HFFc6 (cell line): ENCODE measurements around the gene PRC1. TPM values are rescaled to one million over a fixed set of nuclear protein-coding genes. Genes with fewer than 3 reads are reported as not detected.

Experiments used
- DNase-seq: peaks from one replicate; pipeline ENCODE4 v3.0.0-alpha.2; 2018
- H3K27ac Mint-ChIP-seq: 2 replicates; pipeline ENCODE4 v1.8.0; 2020; ENCODE audit warnings: mild to moderate bottlenecking, mixed read lengths
- H3K27me3 Mint-ChIP-seq: 2 replicates; pipeline ENCODE4 v1.8.0; 2021; ENCODE audit warnings: mild to moderate bottlenecking, moderate library complexity, mixed read lengths; ENCODE audit not compliant: insufficient read depth
- H3K36me3 Mint-ChIP-seq: 2 replicates; pipeline ENCODE4 v1.8.0; 2021; ENCODE audit warnings: low read depth, mixed read lengths
- H3K4me1 Mint-ChIP-seq: 2 replicates; pipeline ENCODE4 v1.8.0; 2020; ENCODE audit warnings: low read depth, mixed read lengths
- H3K4me3 Mint-ChIP-seq: 2 replicates; pipeline ENCODE4 v1.8.0; 2020; ENCODE audit warnings: mild to moderate bottlenecking, moderate library complexity, mixed read lengths
- H3K9me3 Mint-ChIP-seq: 2 replicates; pipeline ENCODE4 v1.8.0; 2020; ENCODE audit warnings: mild to moderate bottlenecking, mixed read lengths
- total RNA-seq, 6 experiments: library from RNA; stranded (reverse); fragmentation: NEBNext Ultra II Directional; extraction: Animal tissue kit (Norgen Biotek cat#: 25700); gene quantifications; 2 replicates in 1 of 6; 3 replicates in 5 of 6; pipeline ENCODE4 v1.2.3, GENCODE V29; 2021
- TF ChIP-seq, protein P1 (sequence below): fragments of 200-600 bp; sonication (generic); IDR thresholded peaks from 2 replicates; pipeline ENCODE4 v1.5.0; 2021; ENCODE audit warnings: antibody characterized with exemption, mild to moderate bottlenecking

Gene PRC1
- total RNA-seq, 6 experiments from 2014 or later, result 85.5 to 210 (median 189) TPM

DNA sequence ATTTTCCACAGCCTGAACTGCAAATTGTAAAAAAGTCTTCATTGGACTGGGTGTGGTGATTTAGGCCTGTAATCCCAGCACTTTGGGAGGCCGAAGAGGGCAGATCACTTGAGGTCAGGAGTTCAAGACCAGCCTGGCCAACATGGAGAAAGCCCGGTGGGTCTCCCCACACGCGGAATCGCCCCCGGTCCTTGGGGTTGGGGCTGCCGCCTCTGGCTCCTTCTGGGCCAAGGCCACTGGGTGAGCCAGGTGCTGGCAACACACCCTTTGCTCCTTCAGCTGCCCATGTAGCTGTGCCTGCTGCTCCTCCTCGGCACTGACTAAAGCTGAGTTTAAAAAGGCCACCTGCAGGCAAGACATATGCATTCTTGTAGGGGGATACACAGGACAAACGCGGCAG is 37.5 kb upstream of the PRC1 start:
- TF ChIP-seq, protein P1, sequence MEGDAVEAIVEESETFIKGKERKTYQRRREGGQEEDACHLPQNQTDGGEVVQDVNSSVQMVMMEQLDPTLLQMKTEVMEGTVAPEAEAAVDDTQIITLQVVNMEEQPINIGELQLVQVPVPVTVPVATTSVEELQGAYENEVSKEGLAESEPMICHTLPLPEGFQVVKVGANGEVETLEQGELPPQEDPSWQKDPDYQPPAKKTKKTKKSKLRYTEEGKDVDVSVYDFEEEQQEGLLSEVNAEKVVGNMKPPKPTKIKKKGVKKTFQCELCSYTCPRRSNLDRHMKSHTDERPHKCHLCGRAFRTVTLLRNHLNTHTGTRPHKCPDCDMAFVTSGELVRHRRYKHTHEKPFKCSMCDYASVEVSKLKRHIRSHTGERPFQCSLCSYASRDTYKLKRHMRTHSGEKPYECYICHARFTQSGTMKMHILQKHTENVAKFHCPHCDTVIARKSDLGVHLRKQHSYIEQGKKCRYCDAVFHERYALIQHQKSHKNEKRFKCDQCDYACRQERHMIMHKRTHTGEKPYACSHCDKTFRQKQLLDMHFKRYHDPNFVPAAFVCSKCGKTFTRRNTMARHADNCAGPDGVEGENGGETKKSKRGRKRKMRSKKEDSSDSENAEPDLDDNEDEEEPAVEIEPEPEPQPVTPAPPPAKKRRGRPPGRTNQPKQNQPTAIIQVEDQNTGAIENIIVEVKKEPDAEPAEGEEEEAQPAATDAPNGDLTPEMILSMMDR, result no peak
- Mint-ChIP-seq H3K9me3 (no peaks in the 10 kb centered on the region), H3K27me3 (peaks cover 36% of the 10 kb centered on the region)

DNA sequence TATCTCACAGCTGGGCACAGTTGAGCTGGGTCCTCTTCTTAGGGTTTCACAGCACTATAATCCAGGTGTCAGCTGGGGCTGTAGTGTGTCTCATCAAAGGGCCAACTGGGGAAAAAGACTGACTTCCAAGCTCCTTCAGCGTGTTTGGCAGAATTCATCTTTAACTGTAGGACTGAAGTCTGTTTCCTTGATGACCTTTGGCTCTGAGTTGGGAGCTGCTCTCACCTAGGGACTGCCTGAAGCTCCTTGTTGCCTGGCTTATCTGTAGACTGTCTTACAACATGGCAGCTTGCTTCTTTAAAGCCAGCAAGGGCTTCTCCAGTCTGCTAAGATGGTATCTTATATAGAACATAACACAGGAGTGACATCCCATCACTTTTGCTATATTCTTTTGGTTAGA is 33.3 kb upstream of the PRC1 start:
- Mint-ChIP-seq H3K9me3 (no peaks in the 10 kb centered on the region), H3K36me3 (no peaks in the 10 kb centered on the region), H3K4me1 (peaks cover 6% of the 10 kb centered on the region), H3K27me3 (peaks cover 6% of the 10 kb centered on the region), H3K27ac (no peak overlapping the region), H3K4me3 (no peak overlapping the region)
- TF ChIP-seq, protein P1, result no peak
- DNase-seq, result no peak

More for the DNA sequence above, 37.5 kb upstream of the PRC1 start:
- no peak for DNase-seq
- no peak overlapping the region for H3K4me3 Mint-ChIP-seq
- no peak overlapping the region for H3K27ac Mint-ChIP-seq
- no peaks in the 10 kb centered on the region for H3K4me1 Mint-ChIP-seq
- no peaks in the 10 kb centered on the region for H3K36me3 Mint-ChIP-seq

DNA sequence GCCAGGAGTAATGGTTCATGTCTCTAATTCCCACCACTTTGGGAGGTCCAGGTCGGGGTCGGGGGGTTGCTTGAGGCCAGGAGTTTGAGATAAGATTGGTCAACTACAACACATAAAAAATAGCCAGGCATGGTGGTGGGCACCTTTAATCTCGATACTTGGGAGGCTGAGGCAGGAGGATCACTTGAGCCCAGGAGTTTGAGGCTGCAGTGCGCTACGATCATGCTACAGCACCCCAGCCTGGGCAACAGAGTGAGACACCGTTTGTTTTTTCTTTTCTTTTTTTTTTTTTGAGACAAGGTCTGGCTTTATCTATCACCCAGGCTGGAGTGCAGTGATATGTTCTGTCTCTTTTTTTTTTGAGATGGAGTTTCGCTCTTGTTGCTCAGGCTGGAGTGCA is 29.4 kb upstream of the PRC1 start:
- Mint-ChIP-seq H3K36me3 (no peaks in the 10 kb centered on the region), H3K27me3 (no peaks in the 10 kb centered on the region), H3K27ac (no peak overlapping the region), H3K4me3 (no peak overlapping the region), H3K4me1 (peaks cover 32% of the 10 kb centered on the region), H3K9me3 (no peaks in the 10 kb centered on the region)
- TF ChIP-seq, protein P1, result no peak
- no peak for DNase-seq

DNA sequence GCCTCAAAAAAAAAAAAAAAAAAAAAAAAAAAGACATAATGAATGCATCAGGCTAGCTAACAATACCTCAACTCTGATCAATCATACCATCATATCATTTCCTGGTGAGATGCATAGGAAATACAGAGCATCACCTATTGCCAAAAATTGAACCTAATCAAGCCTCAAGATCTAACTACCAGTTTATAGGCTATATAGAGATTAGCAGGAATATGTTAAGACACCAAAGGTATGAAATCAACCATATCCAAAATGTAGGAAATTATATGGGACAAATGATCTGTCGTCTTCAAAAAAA is 28.4 kb upstream of the PRC1 start:
- peaks cover 39% of the 10 kb centered on the region for H3K4me1 Mint-ChIP-seq
- TF ChIP-seq, protein P1, result no peak
- H3K9me3 Mint-ChIP-seq, result no peaks in the 10 kb centered on the region
- peak overlapping the region; percentile 92 for H3K4me3 Mint-ChIP-seq
- no peaks in the 10 kb centered on the region for H3K27me3 Mint-ChIP-seq
- DNase-seq, result no peak
- peak overlapping the region; percentile 69 for H3K27ac Mint-ChIP-seq
- no peaks in the 10 kb centered on the region for H3K36me3 Mint-ChIP-seq

DNA sequence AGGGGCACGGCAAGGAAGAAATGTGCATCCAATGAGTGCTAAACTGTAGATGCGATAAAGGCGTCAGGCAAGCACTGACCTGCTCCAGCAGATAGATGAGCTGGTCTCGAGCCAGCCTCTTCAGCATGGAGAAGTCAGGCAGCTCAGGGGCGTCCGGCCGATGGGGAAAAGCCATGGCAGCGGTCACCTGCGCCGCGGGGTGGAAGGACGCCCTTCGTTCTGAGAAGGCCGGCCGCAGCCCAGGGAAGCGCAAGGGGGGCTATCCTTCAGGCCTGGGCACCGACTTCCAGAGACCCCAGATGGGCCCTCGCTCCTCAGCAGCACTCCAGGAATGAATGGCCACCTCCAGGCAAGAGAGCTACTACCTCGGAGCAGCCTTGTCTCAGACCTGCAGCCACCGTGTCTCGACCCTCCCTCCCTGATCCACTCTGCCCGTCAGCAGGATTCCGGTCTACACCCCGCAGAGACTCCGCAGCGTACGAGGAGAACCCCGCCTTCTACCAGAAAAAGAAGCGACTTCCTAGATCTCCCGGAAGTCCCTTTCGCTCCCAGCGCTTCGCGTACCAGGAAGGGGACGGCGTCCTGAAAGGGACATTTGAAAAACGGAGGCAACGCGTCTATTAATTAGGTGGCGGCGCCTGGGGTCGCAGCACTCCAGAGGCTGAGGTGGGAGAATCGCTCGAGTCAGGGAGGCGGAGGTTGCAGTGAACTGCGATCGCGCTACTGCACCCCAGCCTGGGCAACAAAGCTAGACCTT is 27.9 kb upstream of the PRC1 start, which contains the start of gene VPS33B:
Gene VPS33B, minus strand, starts transcription at position 520 of the 757 bp plus-strand sequence. Its CDS starts 345 bp downstream, at position 175.
- Mint-ChIP-seq H3K4me1 (peaks cover 39% of the 10 kb centered on the region), H3K4me3 (peak within 1 kb of the TSS; percentile 92), H3K9me3 (no peaks in the 10 kb centered on the region), H3K27me3 (no peaks in the 10 kb centered on the region), H3K36me3 (peaks cover 4% of the 10 kb centered on the region; the same call in 1 of the 2 replicates), H3K27ac (peak within 1 kb of the TSS; percentile 69)
- DNase-seq, result peak; percentile 75
- TF ChIP-seq, protein P1, result no peak
